ENCODE data around the gene PRLHR.

GRCh38 chr10:118584181-118584954, 11.1 kb downstream of the PRLHR start:
- TF ChIP-seq CTCF (IDR thresholded peaks at IDR 0.05 in 4 of 5, conservative IDR thresholded peaks at IDR 0.05 in 1 of 5) (no peak), POLR2A (IDR thresholded peaks at IDR 0.05) (no peak)
